HL-60/S4 treated with retinoic acid at 250 ng/mL for 4 days and 3 days (cell line): ENCODE measurements around the gene SLC30A7.
"Not testable (repeated sequence)": the region's sequence is repeated elsewhere in the genome, so short reads cannot be mapped to it uniquely, and the experiment has no call there.

ENCODE experiments used
- in situ Hi-C: fragments of 300-500 bp; cut with MboI; formaldehyde crosslinking; loops from 2 replicates; pipeline ENCODE4 v1.7.0; 2022; ENCODE audit warnings: low sequenced_read_pairs

Gene SLC30A7, protein sequence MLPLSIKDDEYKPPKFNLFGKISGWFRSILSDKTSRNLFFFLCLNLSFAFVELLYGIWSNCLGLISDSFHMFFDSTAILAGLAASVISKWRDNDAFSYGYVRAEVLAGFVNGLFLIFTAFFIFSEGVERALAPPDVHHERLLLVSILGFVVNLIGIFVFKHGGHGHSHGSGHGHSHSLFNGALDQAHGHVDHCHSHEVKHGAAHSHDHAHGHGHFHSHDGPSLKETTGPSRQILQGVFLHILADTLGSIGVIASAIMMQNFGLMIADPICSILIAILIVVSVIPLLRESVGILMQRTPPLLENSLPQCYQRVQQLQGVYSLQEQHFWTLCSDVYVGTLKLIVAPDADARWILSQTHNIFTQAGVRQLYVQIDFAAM

GRCh38 chr1:100895540-100896480 is at the start of gene SLC30A7:
SLC30A7 (plus strand) TSS chr1:100896090; CDS start chr1:100896263, 173 bp downstream.
- in situ Hi-C loops: loop anchor here (25.0 kb wide), 1 partner anchor 1709 kb away; no protein-coding TSS in a partner anchor

DNA sequence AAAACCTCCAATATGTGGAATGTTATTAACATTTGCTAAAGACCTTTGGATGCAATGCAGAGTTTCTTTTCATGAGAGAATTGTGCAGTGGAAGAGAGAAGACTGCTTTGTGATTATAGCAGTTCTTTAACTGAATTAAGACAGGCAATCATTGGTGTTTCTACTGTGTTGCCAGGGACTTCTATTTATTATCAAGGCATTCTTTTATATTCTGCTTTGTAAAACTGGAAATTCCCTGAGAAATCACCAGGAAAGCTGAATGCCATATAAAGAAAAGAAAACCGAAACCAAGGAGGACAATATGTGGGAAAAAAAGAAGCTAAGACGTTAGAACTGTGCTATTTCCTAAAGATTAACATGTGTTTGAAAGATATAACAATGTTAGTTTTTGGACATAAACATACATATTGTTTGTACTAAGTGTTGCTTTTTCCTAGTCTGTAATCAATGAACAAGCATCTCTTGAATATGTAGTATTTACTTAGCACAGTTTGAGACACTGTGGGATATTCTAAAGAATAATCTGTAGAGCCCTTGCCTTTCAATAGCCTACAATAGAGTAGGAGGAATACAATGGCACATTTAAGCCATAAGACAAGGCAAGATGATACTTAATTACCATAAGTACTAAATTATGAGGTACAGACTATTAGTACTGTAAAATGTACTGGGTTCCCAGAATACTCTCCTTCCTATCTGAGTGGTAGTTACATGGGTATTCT is 48.4 kb upstream of the SLC30A7 start:
- in situ Hi-C loops: no loop called here

DNA sequence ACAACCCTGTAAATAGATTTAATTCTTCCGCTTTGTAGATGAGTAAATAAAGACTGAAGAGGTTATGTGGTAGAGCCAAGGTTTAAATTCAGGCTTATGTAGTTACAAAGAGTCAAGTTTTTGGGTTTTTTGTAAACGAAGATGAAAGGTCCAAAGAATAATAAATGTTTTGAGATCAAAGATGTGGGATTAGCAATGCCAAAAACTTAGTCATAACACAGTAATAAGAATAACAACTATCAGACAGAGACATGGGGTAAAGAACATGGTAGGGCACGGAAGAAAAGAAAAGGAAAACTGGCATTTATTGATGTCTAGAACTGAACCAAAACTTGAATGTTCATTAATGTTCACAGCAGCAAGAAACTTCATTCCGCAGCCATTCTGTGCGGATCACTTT is 44.2 kb upstream of the SLC30A7 start:
- in situ Hi-C loops: no loop called here

DNA sequence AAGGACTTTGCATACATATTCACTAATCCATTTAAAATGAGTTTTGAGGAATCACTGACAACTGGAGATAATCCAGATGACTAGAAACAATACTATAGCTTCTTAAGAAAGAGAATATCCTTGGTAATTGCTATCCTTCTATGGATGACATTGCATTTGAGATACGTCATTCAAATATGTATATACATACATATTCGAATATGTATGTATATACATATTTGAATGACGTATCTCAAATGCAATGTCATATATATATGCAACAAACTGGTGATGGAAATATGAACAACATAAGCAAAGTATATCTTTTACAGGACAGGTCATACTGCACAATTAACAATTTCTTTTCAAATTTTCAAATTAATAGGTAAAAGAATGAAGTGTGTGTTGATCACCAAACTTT is 42.9 kb upstream of the SLC30A7 start:
- in situ Hi-C loops: no loop called here

GRCh38 chr1:100855116-100855515 is 40.8 kb upstream of the SLC30A7 start:
- in situ Hi-C loops: not testable (repeated sequence)

- in situ Hi-C loops: loop anchor here (10.0 kb wide), 1 partner anchor 1056 kb away; no protein-coding TSS in a partner anchor
These were observed 35.4 kb upstream of the SLC30A7 start for GRCh38 chr1:100860397-100860991.

GRCh38 chr1:100861379-100861778 is 34.5 kb upstream of the SLC30A7 start:
- in situ Hi-C loops: loop anchor here (10.0 kb wide), 1 partner anchor 1057 kb away; no protein-coding TSS in a partner anchor

DNA sequence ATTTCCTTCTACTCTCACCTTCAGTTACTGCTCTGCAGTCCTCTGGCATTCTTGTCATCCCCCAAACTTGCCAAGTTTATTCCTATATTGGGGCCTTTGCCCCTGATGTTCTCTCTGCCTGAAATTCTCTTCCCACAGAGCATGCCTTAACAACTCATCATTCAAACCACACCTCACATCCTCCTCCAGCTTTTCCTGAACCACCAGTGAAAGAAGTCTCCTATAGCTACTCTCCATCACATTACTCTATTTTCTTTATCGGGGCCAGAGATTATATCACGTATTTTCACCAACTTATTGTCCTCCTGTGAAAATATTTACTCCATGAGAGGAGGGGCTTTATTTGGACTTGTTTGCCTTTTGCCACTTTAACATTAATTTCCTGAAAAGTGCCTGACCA is 33.3 kb upstream of the SLC30A7 start:
- in situ Hi-C loops: loop anchor here (10.0 kb wide), 1 partner anchor 1058 kb away; no protein-coding TSS in a partner anchor

DNA sequence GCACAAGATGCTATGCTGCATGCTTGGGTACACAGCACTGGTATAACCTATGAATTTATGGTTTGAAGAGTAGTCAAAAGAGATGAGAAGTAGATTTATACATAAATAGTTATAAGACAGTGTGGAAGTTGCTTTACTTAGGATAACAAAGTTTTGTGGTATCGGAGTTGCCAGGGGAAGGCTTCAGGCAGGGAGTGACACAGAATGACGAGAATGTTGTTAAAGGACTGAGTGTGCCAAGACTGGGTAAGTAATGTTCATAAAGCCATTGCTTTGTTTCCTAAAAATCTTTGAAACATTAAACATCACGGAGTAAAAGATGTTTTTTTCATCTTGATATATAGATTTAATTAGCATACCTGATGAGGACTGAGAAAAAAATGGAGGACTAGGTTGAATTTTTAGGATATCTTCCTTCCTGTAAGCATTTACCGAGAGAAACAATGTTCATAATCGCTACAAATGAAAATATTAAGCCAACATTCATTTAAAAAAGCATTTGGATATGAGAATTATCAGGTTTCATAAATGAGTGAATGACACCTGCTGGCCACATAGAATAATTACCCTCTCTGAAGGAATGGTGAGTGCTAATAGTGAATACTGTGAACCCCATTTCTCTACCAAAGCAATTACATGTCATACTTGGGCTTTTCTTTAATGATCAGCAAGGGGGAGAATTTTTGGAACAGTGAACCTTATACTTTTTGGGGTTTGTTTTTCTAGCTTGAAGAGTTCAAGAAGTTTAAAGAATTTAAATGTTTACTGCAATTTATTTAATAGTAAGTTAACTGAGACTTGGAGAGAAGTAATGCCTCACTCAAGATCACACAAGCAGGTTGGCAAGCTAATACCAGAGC is 29.6 kb upstream of the SLC30A7 start:
- in situ Hi-C loops: loop anchor here (10.0 kb wide), 1 partner anchor 1061 kb away; no protein-coding TSS in a partner anchor

- in situ Hi-C loops: loop anchor here (10.0 kb wide), 1 partner anchor 1062 kb away; no protein-coding TSS in a partner anchor
These were observed 29.0 kb upstream of the SLC30A7 start for GRCh38 chr1:100866901-100867206.

DNA sequence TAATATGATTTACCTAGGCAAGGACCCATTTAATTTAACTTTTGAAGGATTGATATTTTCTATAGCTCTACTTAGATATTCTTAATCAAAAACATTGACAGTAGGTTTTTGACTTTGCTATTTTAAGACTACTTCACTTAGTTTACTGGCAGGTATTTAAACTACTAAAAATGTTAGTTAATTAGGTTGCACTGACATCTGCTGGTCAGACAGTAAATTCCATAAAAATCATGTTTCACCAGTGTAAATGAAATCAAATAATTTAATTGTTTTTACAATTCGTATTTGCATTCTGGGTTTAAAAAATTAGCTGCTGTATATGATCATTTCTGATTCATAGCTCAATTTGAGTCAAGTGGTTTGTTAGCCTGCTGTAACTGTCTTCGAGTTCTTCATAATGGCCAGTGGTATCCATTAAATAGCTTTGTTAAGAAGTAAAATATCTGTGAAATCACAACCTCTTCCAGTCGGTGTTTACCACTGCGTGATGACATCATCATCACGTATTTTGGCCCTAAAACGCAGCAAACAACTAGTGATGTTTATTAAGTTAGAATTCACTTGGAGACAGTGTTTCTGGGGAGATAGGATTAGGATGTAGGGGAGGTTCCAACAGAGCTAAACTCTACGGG is 27.4 kb upstream of the SLC30A7 start:
- in situ Hi-C loops: loop anchor here (10.0 kb wide), 1 partner anchor 1064 kb away; no protein-coding TSS in a partner anchor

DNA sequence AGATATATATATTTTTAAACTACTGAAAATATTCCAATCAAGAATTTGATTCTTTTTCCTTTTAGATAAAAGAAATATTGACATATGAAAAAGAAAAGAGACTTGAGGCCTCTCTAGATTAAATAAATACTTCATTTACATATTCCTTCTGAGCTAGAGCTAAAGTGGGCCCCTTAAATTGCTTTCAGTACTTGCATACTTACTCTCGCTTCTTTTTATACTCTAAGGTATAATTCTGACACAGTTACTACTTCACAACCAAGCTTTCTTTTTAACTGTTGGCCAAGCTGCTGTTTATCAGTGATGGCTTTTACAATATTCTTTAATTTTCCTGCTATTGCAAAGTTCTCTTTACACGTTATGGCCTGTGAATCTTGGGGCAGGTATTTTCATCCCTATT is 25.9 kb upstream of the SLC30A7 start:
- in situ Hi-C loops: loop anchor here (10.0 kb wide), 1 partner anchor 1065 kb away; no protein-coding TSS in a partner anchor

DNA sequence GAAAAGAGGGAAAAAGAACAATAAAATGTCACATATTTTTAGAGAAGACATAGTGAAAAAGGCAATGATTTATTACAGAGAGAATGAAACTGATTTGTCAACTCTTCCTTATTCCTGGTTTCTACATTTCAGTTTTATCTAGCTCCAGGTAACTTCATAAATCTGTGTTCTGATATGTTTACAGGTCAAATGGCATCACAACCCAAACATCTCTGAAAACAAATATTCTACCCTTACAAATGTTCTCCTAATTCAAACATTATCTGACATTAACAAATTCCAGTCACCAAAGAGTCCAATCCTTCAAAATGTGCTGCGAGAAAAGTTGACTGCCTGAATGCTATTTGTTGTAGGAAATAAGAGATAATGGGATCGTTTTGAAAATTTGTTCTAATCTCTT is 21.5 kb upstream of the SLC30A7 start:
- in situ Hi-C loops: no loop called here

- in situ Hi-C loops: loop anchor here (25.0 kb wide), 1 partner anchor 1688 kb away; no protein-coding TSS in a partner anchor
These were observed 20.7 kb upstream of the SLC30A7 start for GRCh38 chr1:100875228-100875627.

- in situ Hi-C loops: loop anchor here (25.0 kb wide), 1 partner anchor 1689 kb away; no protein-coding TSS in a partner anchor
These were observed 19.6 kb upstream of the SLC30A7 start for GRCh38 chr1:100876291-100876690.

DNA sequence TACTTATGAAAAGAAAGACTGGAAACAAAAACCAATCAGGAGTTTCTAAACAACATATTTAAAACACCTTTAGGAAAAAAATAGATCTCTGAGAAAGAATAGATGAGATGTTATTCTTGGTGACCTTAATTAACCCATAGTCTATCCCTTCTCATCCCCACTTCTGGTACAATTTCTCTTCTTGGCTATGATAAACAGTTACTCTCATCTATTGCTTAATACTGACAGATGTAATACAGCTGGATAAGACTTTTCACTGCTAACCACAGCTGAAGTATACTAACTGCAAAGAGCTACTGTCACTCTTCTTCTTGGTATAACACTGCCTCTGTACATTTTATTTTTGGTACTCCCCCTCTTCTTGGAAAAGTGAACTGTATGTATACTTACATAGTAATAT is 16.5 kb upstream of the SLC30A7 start:
- in situ Hi-C loops: loop anchor here (25.0 kb wide), 1 partner anchor 1692 kb away; no protein-coding TSS in a partner anchor

GRCh38 chr1:100881687-100882086 is 14.2 kb upstream of the SLC30A7 start:
- in situ Hi-C loops: loop anchor here (25.0 kb wide), 1 partner anchor 1694 kb away; no protein-coding TSS in a partner anchor

- in situ Hi-C loops: loop anchor here (25.0 kb wide), 1 partner anchor 1695 kb away; no protein-coding TSS in a partner anchor
These were observed 13.2 kb upstream of the SLC30A7 start for GRCh38 chr1:100882698-100883097.
